GM06990 (cell line): ENCODE data around the gene HORMAD1.
"Not testable (repeated sequence)": the region's sequence is repeated elsewhere in the genome, so short reads cannot be mapped to it uniquely, and the experiment has no call there.

Source experiments
- DNase-seq: peaks from one replicate; pipeline ENCODE4 v3.0.0-alpha.2; 2011; ENCODE audit not compliant: insufficient read length; ENCODE audit errors: extremely low read depth
- H3K27me3 ChIP-seq: replicated peaks from 2 replicates; pipeline ENCODE4 v1.6.0; 2011; ENCODE audit warnings: low read length; ENCODE audit not compliant: control insufficient read depth, insufficient read depth
- H3K36me3 ChIP-seq: 2 replicates; pipeline ENCODE4 v1.5.1; 2011; ENCODE audit warnings: low read length; ENCODE audit not compliant: control insufficient read depth, insufficient read depth
- H3K4me3 ChIP-seq: replicated peaks from 2 replicates; pipeline ENCODE4 v1.5.1; 2011; ENCODE audit warnings: low read depth, mild to moderate bottlenecking, control low read depth, low read length
- TF ChIP-seq, protein P1 (sequence below): IDR thresholded peaks from 2 replicates; pipeline ENCODE4 v1.5.1; 2011; ENCODE audit warnings: low read length, control low read depth, mild to moderate bottlenecking, inconsistent platforms; ENCODE audit not compliant: insufficient read depth, poor library complexity, severe bottlenecking

HORMAD1 gene

DNA sequence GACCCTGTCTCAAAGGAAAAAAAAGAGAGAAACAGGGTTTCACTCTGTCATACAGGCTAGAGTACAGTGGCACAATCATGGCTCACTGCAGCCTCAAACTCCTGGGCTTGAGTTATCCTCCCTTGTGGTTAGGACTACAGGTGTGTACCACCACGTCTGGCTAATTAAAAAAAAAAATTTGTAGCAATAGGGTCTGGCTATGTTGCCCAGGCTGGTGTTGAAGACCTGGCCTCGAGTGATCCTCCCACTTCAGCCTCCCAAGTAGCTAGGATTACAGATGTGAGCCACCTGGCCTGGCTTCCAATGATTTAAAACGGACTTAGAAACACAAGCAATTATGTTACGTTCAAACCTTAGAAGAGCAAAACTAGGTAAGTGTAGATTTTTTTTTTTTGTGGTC is 45.8 kb downstream of the HORMAD1 start:
- TF ChIP-seq, protein P1, sequence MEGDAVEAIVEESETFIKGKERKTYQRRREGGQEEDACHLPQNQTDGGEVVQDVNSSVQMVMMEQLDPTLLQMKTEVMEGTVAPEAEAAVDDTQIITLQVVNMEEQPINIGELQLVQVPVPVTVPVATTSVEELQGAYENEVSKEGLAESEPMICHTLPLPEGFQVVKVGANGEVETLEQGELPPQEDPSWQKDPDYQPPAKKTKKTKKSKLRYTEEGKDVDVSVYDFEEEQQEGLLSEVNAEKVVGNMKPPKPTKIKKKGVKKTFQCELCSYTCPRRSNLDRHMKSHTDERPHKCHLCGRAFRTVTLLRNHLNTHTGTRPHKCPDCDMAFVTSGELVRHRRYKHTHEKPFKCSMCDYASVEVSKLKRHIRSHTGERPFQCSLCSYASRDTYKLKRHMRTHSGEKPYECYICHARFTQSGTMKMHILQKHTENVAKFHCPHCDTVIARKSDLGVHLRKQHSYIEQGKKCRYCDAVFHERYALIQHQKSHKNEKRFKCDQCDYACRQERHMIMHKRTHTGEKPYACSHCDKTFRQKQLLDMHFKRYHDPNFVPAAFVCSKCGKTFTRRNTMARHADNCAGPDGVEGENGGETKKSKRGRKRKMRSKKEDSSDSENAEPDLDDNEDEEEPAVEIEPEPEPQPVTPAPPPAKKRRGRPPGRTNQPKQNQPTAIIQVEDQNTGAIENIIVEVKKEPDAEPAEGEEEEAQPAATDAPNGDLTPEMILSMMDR, result no peak
- H3K36me3 ChIP-seq, result no peaks in the 10 kb centered on the region; the same call in 1 of the 2 replicates
- no peak overlapping the region for H3K4me3 ChIP-seq
- no peaks in the 10 kb centered on the region for H3K27me3 ChIP-seq
- no peak for DNase-seq

DNA sequence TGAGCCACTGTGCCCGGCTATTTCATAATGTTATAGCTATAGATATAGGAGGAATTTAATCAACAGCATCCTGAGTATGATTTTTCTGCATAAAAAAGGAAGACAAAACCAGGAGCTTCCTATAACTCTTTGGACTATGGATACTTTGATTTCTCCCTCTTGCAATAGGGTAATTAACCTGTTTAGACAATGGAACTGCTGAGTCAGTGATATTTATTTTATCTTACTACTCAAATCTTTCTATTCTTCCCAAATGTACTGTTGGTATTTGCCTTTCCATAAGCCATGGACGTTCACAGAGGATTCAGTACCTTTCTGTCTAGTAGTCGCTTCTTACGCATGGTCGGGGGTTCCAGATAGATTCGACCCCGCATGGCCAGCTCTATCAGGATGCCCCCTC is 57.4 kb downstream of the HORMAD1 start:
- no peak for DNase-seq
- Histone ChIP-seq H3K4me3 (no peak overlapping the region), H3K36me3 (no peaks in the 10 kb centered on the region), H3K27me3 (no peaks in the 10 kb centered on the region)
- TF ChIP-seq, protein P1, result no peak

DNA sequence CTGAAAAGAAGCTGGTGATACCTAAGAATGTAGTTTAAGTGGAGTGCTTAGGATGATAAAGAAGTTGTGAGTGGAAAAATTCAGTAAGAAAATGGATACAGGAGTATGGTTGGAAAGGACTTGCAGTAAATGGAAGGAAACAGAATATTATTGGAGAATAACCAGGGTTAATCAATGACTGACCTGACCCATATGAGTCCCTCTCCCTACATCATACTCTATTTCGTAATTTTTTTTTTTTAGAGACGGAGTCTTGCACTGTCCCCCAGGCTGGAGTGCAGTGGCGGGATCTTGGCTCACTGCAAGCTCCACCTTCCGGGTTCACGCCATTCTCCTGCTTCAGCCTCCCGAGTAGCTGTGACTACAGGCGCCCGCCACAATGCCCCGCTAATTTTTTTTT is 57.9 kb downstream of the HORMAD1 start:
- Histone ChIP-seq H3K36me3 (no peaks in the 10 kb centered on the region), H3K27me3 (no peaks in the 10 kb centered on the region), H3K4me3 (no peak overlapping the region)
- DNase-seq, result no peak
- TF ChIP-seq, protein P1, result no peak

DNA sequence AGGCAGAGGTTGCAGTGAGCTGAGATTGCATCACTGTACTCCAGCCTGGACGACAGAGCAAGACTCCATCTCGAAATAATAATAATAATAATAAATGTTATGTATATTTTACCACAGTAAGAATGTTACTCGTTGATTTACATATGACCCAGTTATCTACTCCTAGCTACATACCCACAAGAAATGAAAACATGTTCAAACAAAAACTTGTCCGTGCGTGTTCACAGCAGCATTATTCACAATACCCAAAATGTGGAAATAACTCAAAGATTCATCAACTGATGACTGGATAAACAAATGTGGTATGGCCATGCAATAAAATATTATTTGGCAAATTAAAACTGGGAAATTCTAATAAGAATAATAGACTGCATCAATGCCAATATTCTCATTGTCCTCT is 59.5 kb downstream of the HORMAD1 start:
- DNase-seq, result no peak
- TF ChIP-seq, protein P1, result no peak
- no peaks in the 10 kb centered on the region for H3K27me3 ChIP-seq

DNA sequence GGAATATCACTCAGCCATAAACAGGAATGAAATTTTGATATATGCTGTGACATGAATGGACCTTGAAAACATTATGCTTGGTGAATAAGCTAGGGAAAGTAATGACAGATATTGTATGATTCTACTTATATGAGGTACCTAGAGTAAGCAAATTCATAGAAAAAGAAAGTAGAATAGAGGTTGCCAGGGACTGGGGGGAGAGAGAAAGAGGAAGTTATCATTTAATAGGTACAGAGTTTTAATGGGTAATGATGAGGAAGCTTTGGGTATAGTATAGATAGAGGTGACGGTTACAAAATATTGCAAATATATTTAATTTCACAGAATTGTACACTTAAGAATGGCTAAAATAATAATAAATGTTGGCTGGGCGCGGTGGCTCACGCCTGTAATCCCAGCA is 60.1 kb downstream of the HORMAD1 start:
- DNase-seq, result no peak

More for the DNA sequence above, 59.5 kb downstream of the HORMAD1 start:
- H3K4me3 ChIP-seq, result no peak overlapping the region
- H3K36me3 ChIP-seq, result no peaks in the 10 kb centered on the region; the same call in 1 of the 2 replicates

DNA sequence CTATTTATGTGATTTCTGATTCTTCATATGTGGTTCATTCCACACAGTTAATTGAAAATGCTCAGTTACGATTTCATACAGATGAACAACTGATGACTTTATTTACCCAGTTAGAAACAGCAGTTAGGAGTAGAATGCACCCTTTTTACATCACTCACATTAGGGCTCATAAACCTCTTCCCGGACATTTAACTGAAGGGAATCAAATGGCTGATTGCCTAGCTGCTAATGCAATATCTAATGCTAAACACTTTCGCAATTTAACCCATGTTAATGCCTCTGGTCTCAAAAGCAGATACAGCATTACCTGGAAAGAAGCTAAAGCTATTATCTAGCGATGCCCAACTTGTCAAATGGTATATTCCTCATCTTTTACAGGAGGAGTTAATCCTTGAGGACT is 63.6 kb downstream of the HORMAD1 start:
- H3K36me3 ChIP-seq, H3K27me3 ChIP-seq, DNase-seq: not testable (repeated sequence)

More for the DNA sequence above, 60.1 kb downstream of the HORMAD1 start:
- TF ChIP-seq, protein P1, result no peak
- H3K36me3 ChIP-seq, result no peaks in the 10 kb centered on the region; the same call in 1 of the 2 replicates
- no peaks in the 10 kb centered on the region for H3K27me3 ChIP-seq
- H3K4me3 ChIP-seq, result no peak overlapping the region

DNA sequence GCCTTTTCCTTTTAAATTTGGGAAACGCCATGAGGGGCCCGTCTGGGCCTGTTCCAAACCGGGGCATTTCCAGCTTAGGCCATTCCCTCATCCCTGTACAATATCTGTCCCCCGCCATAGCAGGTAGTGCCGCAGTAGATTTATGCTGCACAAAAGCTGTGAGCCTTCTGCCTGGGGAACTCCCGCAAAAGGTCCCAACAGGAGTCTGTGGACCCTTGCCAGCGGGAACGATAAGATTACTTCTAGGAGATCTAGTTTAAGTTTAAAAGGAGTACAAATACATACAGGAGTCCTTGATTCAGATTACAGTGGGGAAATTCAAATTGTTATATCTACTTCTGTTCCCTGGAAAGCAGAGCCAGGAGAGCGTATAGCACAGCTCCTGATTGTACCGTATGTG is 66.1 kb downstream of the HORMAD1 start:
- DNase-seq, H3K4me3 ChIP-seq, H3K27me3 ChIP-seq, H3K36me3 ChIP-seq: not testable (repeated sequence)

More for the DNA sequence above, 63.6 kb downstream of the HORMAD1 start:
- not testable (repeated sequence) for H3K4me3 ChIP-seq
